ENCODE data around the gene ALCAM.

The ALCAM gene

DNA sequence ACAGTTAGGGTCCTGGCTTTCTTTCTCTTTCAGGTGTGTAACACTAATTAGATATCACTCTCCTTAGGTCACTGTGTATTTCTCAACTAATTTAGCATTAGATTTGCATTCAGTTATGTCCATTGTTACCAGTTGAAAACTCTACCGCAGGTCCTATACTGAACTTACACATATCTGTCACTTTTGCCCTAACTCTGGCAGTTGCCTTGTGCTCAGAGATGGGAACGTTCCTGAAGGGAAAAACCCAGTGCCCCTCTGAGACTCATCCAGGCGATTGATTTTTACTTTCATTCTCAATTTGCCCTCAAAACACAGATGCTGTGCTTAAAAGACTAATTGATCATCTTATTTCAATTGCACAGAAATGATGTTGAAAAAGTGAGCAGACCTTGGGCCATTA lies 249.1 kb downstream of the ALCAM start:
- TF ChIP-seq CTCF (conservative IDR thresholded peaks at IDR 0.05; ENCODE audit: low read depth, low read length): no peak
- DNase-seq (ENCODE audit: low read depth): no peak
- H3K4me3 ChIP-seq (ENCODE audit: low read depth, low read length): no peak overlapping the region

DNA sequence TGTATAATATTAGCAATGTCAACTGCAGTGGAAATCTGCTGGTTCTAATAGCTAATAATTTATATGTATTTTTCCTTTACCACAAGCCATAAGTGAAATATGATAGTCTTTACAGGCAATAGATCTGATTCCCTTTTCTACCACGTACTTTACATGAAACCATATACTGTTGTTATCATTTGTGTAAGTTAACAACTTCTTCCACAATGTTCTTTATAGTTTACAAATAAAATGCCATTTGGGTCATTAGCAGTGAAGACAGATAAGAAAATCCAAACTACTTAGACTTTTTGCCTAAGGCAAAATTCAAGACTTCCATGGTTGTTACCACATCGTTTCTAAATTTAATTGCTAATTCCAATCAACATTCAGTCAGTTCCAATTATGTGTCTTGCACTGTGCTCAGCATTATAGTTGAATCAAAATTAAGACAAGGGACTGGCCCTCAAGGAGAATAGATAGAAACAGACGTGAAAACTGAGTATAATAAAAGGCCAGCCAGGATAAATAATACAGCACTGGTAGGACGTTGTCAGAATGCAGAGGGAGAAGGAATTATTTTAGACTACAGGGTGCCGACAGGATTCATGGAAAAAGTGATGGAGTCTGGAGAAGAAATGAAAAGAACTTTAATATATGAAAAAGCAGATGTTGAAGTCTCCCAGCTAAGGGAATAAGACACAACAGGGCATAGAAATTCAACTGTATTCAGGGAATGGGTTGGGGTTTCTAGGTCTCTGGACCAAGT lies 249.8 kb downstream of the ALCAM start:
- no peak for DNase-seq (ENCODE audit: low read depth)
- no peak for TF ChIP-seq CTCF (conservative IDR thresholded peaks at IDR 0.05; ENCODE audit: low read depth, low read length)
- H3K4me3 ChIP-seq (ENCODE audit: low read depth, low read length): no peak overlapping the region

GRCh38 chr3:105618556-105618955 lies 251.8 kb downstream of the ALCAM start:
- TF ChIP-seq CTCF (conservative IDR thresholded peaks at IDR 0.05; ENCODE audit: low read depth, low read length): no peak
- H3K4me3 ChIP-seq (ENCODE audit: low read depth, low read length): no peak overlapping the region
- DNase-seq (ENCODE audit: low read depth): no peak

- TF ChIP-seq CTCF (conservative IDR thresholded peaks at IDR 0.05; ENCODE audit: low read depth, low read length): no peak
- H3K4me3 ChIP-seq (ENCODE audit: low read depth, low read length): no peak overlapping the region
- no peak for DNase-seq (ENCODE audit: low read depth)
Observed at GRCh38 chr3:105619651-105620050, 252.9 kb downstream of the ALCAM start.

- no peak for DNase-seq (ENCODE audit: low read depth)
- no peak overlapping the region for H3K4me3 ChIP-seq (ENCODE audit: low read depth, low read length)
- TF ChIP-seq CTCF (conservative IDR thresholded peaks at IDR 0.05; ENCODE audit: low read depth, low read length): no peak
Observed at GRCh38 chr3:105620236-105620635, 253.5 kb downstream of the ALCAM start.

DNA sequence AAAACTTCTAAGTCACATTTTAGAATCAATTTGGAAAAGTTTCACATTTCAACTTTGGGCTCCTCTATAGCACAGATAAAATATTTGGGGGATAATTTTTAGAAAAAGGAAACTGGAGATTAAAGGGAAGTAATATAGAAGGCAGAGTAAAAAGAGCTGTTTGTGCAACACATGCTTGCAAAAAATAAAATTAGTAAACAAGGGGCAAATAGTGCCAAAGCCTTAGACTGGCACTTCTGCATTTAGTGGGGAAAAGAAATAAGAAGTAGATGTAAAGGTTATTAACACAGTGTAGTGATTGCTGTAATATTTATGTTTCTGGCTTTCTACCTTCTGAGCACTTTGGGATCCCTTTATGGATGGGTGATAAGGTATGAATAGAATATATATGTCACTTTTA lies 255.5 kb downstream of the ALCAM start:
- no peak for DNase-seq (ENCODE audit: low read depth)
- no peak overlapping the region for H3K4me3 ChIP-seq (ENCODE audit: low read depth, low read length)
- no peak for TF ChIP-seq CTCF (conservative IDR thresholded peaks at IDR 0.05; ENCODE audit: low read depth, low read length)
